GM12878 (cell line): Measurements from ENCODE around the gene PTGR3. TPM values are rescaled to one million over a fixed set of nuclear protein-coding genes. Genes with fewer than 3 reads are reported as not detected.

Experiments
- CEBPB ChIP-seq, 2 experiments: fragments of 150-350 bp in 1 of 2; IDR thresholded peaks; 2 replicates each; pipeline ENCODE4 v1.6.1; 2012 to 2014; ENCODE audit warnings: low read depth in 2 of 2, low read length in 2 of 2, borderline replicate concordance in 1 of 2, inconsistent platforms in 1 of 2
- KAT2A ChIP-seq: conservative IDR thresholded peaks from 2 replicates; pipeline ENCODE4 v1.6.1; 2011; ENCODE audit warnings: low read depth, low read length; ENCODE audit not compliant: control insufficient read depth
- RBBP5 ChIP-seq: fragments of 200-600 bp; sonication (generic); conservative IDR thresholded peaks from 2 replicates; pipeline ENCODE4 v1.6.1; 2016
- ZSCAN29 ChIP-seq: fragments of 450-650 bp; IDR thresholded peaks from 2 replicates; pipeline ENCODE4 v1.6.1; 2017; ENCODE audit warnings: mild to moderate bottlenecking, moderate library complexity
- polyA plus RNA-seq, 11 experiments: library from polyadenylated mRNA; depleted of rRNA in 4 of 11; unstranded in 6 of 11; stranded (reverse) in 5 of 11; fragments of >200 nt; fragmentation: Nextera tagmentation in 4 of 11; fragmentation: Illumina TruSeq in 1 of 11; extraction: Ambion mirVana in 4 of 11; extraction: Trizol in 1 of 11; gene quantifications; 1 replicate in 1 of 11; 2 replicates in 10 of 11; pipeline versions ENCODE4 v1.2.1 to v1.2.3, GENCODE V29; 2011 to 2016; ENCODE audit warnings: inconsistent platforms in 2 of 11, missing spikeins in 2 of 11, low read depth in 1 of 11
- total RNA-seq, 4 experiments: library from RNA; depleted of rRNA in 3 of 4; stranded (reverse); fragments of >200 nt in 3 of 4; fragmentation: Illumina TruSeq in 1 of 4; extraction: Trizol in 1 of 4; gene quantifications; 2 replicates each; pipeline versions ENCODE4 v1.2.1 to v1.2.3, GENCODE V29; 2013 to 2021
- TF ChIP-seq, protein P1 (sequence below): fragments of 450-650 bp; IDR thresholded peaks from 2 replicates; pipeline ENCODE4 v1.6.1; 2017; ENCODE audit warnings: mild to moderate bottlenecking, moderate library complexity
- TF ChIP-seq, protein P2 (sequence below): fragments of 450-650 bp; IDR thresholded peaks from 2 replicates; pipeline ENCODE4 v1.6.1; 2018; ENCODE audit warnings: borderline replicate concordance, mild to moderate bottlenecking; ENCODE audit not compliant: partially characterized antibody

The PTGR3 gene
- total and polyA plus RNA-seq, 10 of the 15 experiments (the other 5 are each of a cell fraction or from before 2014, with no cell fraction given) = 6.2 to 69.8 (median 21.9) TPM

DNA sequence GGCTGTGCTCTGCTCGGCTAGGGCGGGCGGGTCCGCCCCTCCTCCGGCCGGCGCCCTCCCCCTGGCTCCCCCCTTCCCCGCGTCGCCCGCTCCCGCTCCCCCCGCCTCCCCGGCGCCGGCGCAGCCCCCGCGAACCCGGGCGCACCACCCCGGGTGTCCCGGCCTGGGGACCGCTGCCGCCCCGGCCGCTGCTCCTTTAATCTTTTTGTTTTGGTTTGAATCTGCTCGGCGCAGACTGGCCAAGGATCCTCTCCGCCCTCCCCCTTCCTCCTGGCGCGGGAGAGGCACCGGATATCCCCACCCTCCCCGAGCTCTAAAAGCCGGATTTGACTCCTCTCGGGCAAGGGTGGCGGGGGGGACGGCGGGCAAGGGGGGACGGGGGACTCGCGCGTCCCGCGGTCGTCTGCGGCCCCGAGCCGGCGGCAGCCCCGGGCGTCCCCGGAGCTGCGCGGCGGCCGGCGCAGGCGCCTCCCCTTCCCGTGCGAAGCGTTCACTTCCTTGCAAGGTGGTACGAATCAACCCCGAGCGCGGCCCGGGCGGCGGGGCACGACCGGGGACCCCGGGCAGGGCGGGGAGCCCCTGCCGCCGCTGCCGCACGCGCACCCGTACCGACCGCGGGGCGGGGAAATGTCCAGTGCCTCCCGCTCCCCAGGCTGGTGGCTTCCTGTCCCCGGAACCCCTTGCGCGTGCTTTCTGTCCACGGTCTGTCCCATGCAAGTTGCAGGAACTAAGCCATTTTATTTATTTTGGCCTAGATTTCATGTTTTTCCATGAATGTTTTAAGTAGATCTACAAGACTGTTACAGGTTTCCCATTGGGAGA is at the start of gene PTGR3 (continued):
- no peak for TF ChIP-seq KAT2A
- TF ChIP-seq, protein P1, sequence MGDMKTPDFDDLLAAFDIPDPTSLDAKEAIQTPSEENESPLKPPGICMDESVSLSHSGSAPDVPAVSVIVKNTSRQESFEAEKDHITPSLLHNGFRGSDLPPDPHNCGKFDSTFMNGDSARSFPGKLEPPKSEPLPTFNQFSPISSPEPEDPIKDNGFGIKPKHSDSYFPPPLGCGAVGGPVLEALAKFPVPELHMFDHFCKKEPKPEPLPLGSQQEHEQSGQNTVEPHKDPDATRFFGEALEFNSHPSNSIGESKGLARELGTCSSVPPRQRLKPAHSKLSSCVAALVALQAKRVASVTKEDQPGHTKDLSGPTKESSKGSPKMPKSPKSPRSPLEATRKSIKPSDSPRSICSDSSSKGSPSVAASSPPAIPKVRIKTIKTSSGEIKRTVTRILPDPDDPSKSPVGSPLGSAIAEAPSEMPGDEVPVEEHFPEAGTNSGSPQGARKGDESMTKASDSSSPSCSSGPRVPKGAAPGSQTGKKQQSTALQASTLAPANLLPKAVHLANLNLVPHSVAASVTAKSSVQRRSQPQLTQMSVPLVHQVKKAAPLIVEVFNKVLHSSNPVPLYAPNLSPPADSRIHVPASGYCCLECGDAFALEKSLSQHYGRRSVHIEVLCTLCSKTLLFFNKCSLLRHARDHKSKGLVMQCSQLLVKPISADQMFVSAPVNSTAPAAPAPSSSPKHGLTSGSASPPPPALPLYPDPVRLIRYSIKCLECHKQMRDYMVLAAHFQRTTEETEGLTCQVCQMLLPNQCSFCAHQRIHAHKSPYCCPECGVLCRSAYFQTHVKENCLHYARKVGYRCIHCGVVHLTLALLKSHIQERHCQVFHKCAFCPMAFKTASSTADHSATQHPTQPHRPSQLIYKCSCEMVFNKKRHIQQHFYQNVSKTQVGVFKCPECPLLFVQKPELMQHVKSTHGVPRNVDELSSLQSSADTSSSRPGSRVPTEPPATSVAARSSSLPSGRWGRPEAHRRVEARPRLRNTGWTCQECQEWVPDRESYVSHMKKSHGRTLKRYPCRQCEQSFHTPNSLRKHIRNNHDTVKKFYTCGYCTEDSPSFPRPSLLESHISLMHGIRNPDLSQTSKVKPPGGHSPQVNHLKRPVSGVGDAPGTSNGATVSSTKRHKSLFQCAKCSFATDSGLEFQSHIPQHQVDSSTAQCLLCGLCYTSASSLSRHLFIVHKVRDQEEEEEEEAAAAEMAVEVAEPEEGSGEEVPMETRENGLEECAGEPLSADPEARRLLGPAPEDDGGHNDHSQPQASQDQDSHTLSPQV = 0 out of 2 replicates have a peak, but pooled peaks have one; percentile 48
- TF ChIP-seq ZSCAN29 = no peak
- no peak for TF ChIP-seq CEBPB (IDR thresholded peaks at IDR 0.05; ENCODE audit: borderline replicate concordance in 1 of 2, low read depth in 2 of 2, low read length in 2 of 2)
- TF ChIP-seq, protein P2, sequence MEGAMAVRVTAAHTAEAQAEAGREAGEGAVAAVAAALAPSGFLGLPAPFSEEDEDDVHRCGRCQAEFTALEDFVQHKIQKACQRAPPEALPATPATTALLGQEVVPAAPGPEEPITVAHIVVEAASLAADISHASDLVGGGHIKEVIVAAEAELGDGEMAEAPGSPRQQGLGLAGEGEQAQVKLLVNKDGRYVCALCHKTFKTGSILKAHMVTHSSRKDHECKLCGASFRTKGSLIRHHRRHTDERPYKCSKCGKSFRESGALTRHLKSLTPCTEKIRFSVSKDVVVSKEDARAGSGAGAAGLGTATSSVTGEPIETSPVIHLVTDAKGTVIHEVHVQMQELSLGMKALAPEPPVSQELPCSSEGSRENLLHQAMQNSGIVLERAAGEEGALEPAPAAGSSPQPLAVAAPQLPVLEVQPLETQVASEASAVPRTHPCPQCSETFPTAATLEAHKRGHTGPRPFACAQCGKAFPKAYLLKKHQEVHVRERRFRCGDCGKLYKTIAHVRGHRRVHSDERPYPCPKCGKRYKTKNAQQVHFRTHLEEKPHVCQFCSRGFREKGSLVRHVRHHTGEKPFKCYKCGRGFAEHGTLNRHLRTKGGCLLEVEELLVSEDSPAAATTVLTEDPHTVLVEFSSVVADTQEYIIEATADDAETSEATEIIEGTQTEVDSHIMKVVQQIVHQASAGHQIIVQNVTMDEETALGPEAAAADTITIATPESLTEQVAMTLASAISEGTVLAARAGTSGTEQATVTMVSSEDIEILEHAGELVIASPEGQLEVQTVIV = no peak
- TF ChIP-seq RBBP5 = no peak
